NB4 (cell line): Measurements from ENCODE around the gene CACNA1B.

Experiments used
- DNase-seq: peaks from one replicate; pipeline ENCODE4 v3.0.0; 2010; ENCODE audit warnings: low read depth
- H3K4me3 ChIP-seq: one replicate; pipeline ENCODE4 v1.5.1; 2011; ENCODE audit warnings: mild to moderate bottlenecking, low read depth, low read length, moderate library complexity
- MYC ChIP-seq: IDR thresholded peaks from 2 replicates; pipeline ENCODE4 v1.6.1; 2011; ENCODE audit warnings: low read depth, low read length
- POLR2A ChIP-seq: IDR thresholded peaks from 2 replicates; pipeline ENCODE4 v1.6.1; 2011; ENCODE audit warnings: mild to moderate bottlenecking; ENCODE audit not compliant: insufficient read length; ENCODE audit errors: extremely low read depth
- TF ChIP-seq, protein P1 (sequence below): IDR thresholded peaks from one replicate; pipeline ENCODE4 v1.5.1; 2012; ENCODE audit warnings: low read depth, low read length
- TF ChIP-seq, protein P2 (sequence below): IDR thresholded peaks from 2 replicates; pipeline ENCODE4 v1.6.1; 2011; ENCODE audit warnings: low read depth, low read length

CACNA1B gene

DNA sequence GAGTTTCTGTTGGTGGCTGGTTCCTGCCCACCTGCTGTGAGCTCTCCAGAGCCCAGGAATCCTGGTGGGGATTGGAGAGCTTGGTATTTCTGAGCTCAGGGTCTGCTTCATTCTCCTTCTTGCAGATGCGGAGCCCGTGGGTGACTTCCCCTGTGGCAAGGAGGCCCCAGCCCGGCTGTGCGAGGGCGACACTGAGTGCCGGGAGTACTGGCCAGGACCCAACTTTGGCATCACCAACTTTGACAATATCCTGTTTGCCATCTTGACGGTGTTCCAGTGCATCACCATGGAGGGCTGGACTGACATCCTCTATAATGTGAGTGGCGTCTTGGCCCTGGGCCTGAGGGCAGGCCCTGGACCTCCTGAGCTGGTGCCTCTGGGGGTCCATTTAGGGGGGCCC is 39.5 kb downstream of the CACNA1B start:
- TF ChIP-seq, protein P1, sequence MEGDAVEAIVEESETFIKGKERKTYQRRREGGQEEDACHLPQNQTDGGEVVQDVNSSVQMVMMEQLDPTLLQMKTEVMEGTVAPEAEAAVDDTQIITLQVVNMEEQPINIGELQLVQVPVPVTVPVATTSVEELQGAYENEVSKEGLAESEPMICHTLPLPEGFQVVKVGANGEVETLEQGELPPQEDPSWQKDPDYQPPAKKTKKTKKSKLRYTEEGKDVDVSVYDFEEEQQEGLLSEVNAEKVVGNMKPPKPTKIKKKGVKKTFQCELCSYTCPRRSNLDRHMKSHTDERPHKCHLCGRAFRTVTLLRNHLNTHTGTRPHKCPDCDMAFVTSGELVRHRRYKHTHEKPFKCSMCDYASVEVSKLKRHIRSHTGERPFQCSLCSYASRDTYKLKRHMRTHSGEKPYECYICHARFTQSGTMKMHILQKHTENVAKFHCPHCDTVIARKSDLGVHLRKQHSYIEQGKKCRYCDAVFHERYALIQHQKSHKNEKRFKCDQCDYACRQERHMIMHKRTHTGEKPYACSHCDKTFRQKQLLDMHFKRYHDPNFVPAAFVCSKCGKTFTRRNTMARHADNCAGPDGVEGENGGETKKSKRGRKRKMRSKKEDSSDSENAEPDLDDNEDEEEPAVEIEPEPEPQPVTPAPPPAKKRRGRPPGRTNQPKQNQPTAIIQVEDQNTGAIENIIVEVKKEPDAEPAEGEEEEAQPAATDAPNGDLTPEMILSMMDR, result no peak
- TF ChIP-seq, protein P2, sequence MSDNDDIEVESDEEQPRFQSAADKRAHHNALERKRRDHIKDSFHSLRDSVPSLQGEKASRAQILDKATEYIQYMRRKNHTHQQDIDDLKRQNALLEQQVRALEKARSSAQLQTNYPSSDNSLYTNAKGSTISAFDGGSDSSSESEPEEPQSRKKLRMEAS, result no peak
- TF ChIP-seq POLR2A (no peak), MYC (no peak)

DNA sequence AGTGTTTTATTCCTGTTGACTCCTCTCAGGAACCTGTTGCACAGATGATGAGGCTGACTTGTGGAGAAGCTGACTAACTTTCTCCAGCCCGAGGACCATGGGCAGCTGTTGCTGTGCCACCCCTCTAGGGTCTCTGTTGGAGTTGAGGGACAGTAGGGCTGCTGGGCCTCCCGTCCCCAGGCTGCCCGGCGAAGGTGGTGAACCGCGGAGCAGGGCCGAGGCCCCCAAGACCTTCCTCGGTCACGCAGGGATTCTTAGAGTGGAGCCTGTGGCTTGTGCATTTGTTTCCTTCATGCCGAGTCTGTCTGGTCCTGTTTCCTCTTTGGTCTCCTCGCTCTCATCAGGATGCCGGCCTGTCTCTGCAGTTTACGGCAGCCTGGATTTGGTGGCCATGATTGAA is 40.2 kb downstream of the CACNA1B start:
- DNase-seq, result no peak
- TF ChIP-seq, protein P1, result no peak
- H3K4me3 ChIP-seq, result no peak overlapping the region

More for the DNA sequence above, 39.5 kb downstream of the CACNA1B start:
- no peak overlapping the region for H3K4me3 ChIP-seq
- no peak for DNase-seq

- TF ChIP-seq, protein P1, result no peak
- TF ChIP-seq, protein P2, result no peak
- TF ChIP-seq MYC (no peak), POLR2A (no peak)
- DNase-seq, result no peak
- no peak overlapping the region for H3K4me3 ChIP-seq
These were observed 40.9 kb downstream of the CACNA1B start for GRCh38 chr9:137918331-137919094.

DNA sequence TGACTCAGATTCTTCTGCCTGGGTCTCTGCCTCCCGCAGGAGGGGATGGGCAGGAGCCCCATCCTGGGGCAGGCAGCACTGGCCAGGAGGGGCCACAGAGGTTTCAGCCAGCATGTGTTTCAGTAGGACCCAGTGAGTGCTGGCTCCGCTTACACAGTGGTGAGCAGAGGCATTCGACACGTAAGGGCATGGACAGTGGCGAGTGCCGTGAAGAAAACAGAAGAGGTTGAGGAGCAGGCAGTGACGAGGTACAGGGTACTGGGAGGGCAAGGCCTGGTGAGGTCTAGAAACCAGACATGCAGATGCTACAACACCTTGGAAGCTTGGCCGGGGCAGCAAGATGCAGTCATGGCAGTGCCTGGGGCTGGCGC is 41.5 kb downstream of the CACNA1B start:
- TF ChIP-seq MYC, result no peak
- H3K4me3 ChIP-seq, result no peak overlapping the region
- no peak for DNase-seq

GRCh38 chr9:137919649-137920141 is 42.1 kb downstream of the CACNA1B start:
- DNase-seq, result no peak
- no peak for TF ChIP-seq POLR2A
- TF ChIP-seq, protein P2, result no peak
- TF ChIP-seq MYC, result no peak
- TF ChIP-seq, protein P1, result no peak
- H3K4me3 ChIP-seq, result no peak overlapping the region

DNA sequence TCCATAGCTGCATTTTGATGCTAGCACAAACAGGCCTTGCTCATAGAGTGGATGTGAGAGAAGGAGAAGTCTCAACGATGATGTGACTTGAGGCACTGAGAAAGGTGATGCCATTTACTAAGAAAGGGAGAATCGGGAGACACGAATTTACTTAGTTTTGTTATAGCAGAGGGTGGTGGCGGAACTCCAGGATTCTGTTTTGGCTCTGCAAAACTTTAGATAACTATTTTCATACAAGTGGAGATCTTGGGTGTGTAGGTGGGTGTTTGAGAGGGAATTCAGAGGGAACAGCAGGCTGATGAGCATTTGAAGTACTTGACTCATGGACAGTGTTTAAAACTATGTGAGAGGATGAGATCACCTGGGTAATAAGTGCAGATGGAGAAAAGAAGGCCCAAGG is 43.2 kb downstream of the CACNA1B start:
- TF ChIP-seq, protein P1, result no peak
- no peak for TF ChIP-seq POLR2A
- TF ChIP-seq, protein P2, result no peak
- no peak for TF ChIP-seq MYC
- no peak overlapping the region for H3K4me3 ChIP-seq
- no peak for DNase-seq
